ENCODE data around the gene GTPBP1. TPM values are rescaled to one million over a fixed set of nuclear protein-coding genes. Genes with fewer than 3 reads are reported as not detected.

Gene GTPBP1
- total RNA-seq, 2 experiments from 2014 or later, result 82.4 TPM

- Mint-ChIP-seq H3K4me1 (peaks cover 4% of the 10 kb centered on the region), H3K27ac (no peak overlapping the region)
These were observed 61.6 kb downstream of the GTPBP1 start for GRCh38 chr22:38767313-38767712.

GRCh38 chr22:38768036-38768435 lies 62.3 kb downstream of the GTPBP1 start:
- H3K27me3 Mint-ChIP-seq, result no peaks in the 10 kb centered on the region
- no peaks in the 10 kb centered on the region for H3K36me3 Mint-ChIP-seq
- H3K4me3 Mint-ChIP-seq, result no peak overlapping the region
- no peaks in the 10 kb centered on the region for H3K9me3 Mint-ChIP-seq
- H3K4me1 Mint-ChIP-seq, result peaks cover 4% of the 10 kb centered on the region
- no peak for DNase-seq
- no peak overlapping the region for H3K27ac Mint-ChIP-seq

More at GRCh38 chr22:38767313-38767712, 61.6 kb downstream of the GTPBP1 start:
- Mint-ChIP-seq H3K36me3 (no peaks in the 10 kb centered on the region), H3K27me3 (no peaks in the 10 kb centered on the region), H3K4me3 (no peak overlapping the region), H3K9me3 (no peaks in the 10 kb centered on the region)
- DNase-seq, result no peak

- H3K36me3 Mint-ChIP-seq, result no peaks in the 10 kb centered on the region
- no peaks in the 10 kb centered on the region for H3K9me3 Mint-ChIP-seq
- H3K4me3 Mint-ChIP-seq, result no peak overlapping the region
- DNase-seq, result no peak
- H3K27ac Mint-ChIP-seq, result no peak overlapping the region
- H3K4me1 Mint-ChIP-seq, result peaks cover 10% of the 10 kb centered on the region
- no peaks in the 10 kb centered on the region for H3K27me3 Mint-ChIP-seq
These were observed 64.7 kb downstream of the GTPBP1 start for GRCh38 chr22:38770257-38770949.

GRCh38 chr22:38772623-38772873 lies 66.8 kb downstream of the GTPBP1 start:
- Mint-ChIP-seq H3K36me3 (no peaks in the 10 kb centered on the region), H3K4me1 (peaks cover 10% of the 10 kb centered on the region), H3K4me3 (no peak overlapping the region), H3K27me3 (no peaks in the 10 kb centered on the region), H3K27ac (no peak overlapping the region), H3K9me3 (no peaks in the 10 kb centered on the region)
- DNase-seq, result no peak

DNA sequence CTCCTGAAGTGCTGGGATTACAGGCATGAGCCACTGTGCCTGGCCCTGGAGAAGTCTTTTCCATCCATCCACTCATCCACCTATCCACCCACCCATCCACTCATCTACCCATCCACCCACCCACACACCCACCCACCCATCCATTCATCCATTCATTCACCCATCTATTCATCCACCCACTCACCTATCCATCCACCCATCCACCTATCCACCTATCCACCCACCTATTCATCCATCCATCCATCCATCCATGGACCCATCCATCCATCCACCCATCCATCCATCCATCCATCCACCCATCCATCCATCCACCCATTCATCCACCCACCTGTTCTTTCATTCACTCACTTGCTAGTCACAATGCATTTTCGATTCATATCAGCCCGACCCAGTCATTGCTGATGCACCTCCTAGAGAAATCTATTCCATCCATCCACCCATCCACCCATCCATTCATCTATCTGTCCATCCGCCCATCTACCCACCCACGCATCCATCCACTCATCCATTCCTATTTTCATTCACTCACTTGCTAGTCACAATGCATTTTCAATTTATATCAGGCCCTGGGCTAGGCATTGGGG lies 67.7 kb downstream of the GTPBP1 start:
- DNase-seq, result no peak
- H3K36me3 Mint-ChIP-seq, result no peaks in the 10 kb centered on the region
- no peak overlapping the region for H3K4me3 Mint-ChIP-seq
- peaks cover 10% of the 10 kb centered on the region for H3K4me1 Mint-ChIP-seq
- H3K9me3 Mint-ChIP-seq, result no peaks in the 10 kb centered on the region
- H3K27ac Mint-ChIP-seq, result no peak overlapping the region
- no peaks in the 10 kb centered on the region for H3K27me3 Mint-ChIP-seq

- no peak overlapping the region for H3K4me3 Mint-ChIP-seq
- no peaks in the 10 kb centered on the region for H3K9me3 Mint-ChIP-seq
- H3K4me1 Mint-ChIP-seq, result peaks cover 8% of the 10 kb centered on the region
- no peak overlapping the region for H3K27ac Mint-ChIP-seq
- H3K36me3 Mint-ChIP-seq, result no peaks in the 10 kb centered on the region
- no peak for DNase-seq
- no peaks in the 10 kb centered on the region for H3K27me3 Mint-ChIP-seq
These were observed 68.9 kb downstream of the GTPBP1 start for GRCh38 chr22:38774496-38775166.

DNA sequence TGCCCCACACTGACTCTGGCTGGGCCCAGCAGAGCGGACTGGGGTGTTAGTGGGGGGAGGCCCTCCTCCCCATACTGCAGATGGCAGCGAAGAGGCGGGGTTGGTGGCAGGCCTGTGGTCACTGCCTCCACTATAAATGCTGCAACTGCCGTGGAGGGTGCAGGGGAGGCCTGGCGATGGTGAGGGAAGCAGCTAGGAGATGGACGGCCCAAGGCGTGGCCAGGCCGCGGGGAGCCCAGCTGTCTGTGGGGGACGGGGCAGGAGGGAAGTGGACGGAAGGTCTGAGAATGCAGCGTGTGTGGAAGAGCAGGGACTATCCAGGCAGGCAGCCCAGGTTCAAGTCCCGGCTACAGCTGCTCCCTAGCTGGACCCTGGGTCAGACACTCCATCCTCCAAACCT lies 69.9 kb downstream of the GTPBP1 start:
- Mint-ChIP-seq H3K4me3 (no peak overlapping the region), H3K27me3 (no peaks in the 10 kb centered on the region), H3K9me3 (no peaks in the 10 kb centered on the region), H3K4me1 (peaks cover 8% of the 10 kb centered on the region), H3K27ac (no peak overlapping the region), H3K36me3 (no peaks in the 10 kb centered on the region)
- DNase-seq, result no peak

- H3K36me3 Mint-ChIP-seq, result no peaks in the 10 kb centered on the region
- H3K27ac Mint-ChIP-seq, result no peak overlapping the region
- H3K4me3 Mint-ChIP-seq, result no peak overlapping the region
- H3K27me3 Mint-ChIP-seq, result no peaks in the 10 kb centered on the region
- no peaks in the 10 kb centered on the region for H3K9me3 Mint-ChIP-seq
- peaks cover 8% of the 10 kb centered on the region for H3K4me1 Mint-ChIP-seq
- no peak for DNase-seq
These were observed 70.3 kb downstream of the GTPBP1 start for GRCh38 chr22:38776086-38776485.

- Mint-ChIP-seq H3K4me3 (no peak overlapping the region), H3K27me3 (no peaks in the 10 kb centered on the region), H3K36me3 (no peaks in the 10 kb centered on the region), H3K4me1 (peaks cover 8% of the 10 kb centered on the region), H3K27ac (no peak overlapping the region), H3K9me3 (no peaks in the 10 kb centered on the region)
- no peak for DNase-seq
These were observed 71.4 kb downstream of the GTPBP1 start for GRCh38 chr22:38777087-38777671.

GRCh38 chr22:38781033-38781432 lies 75.3 kb downstream of the GTPBP1 start:
- Mint-ChIP-seq H3K36me3 (no peaks in the 10 kb centered on the region), H3K9me3 (no peaks in the 10 kb centered on the region), H3K27ac (no peak overlapping the region), H3K4me1 (no peaks in the 10 kb centered on the region), H3K4me3 (no peak overlapping the region), H3K27me3 (no peaks in the 10 kb centered on the region)
- DNase-seq, result no peak

GRCh38 chr22:38782402-38783094 lies 76.8 kb downstream of the GTPBP1 start:
- DNase-seq, result no peak
- no peak overlapping the region for H3K4me3 Mint-ChIP-seq
- H3K27me3 Mint-ChIP-seq, result no peaks in the 10 kb centered on the region
- H3K9me3 Mint-ChIP-seq, result no peaks in the 10 kb centered on the region
- H3K36me3 Mint-ChIP-seq, result no peaks in the 10 kb centered on the region
- no peaks in the 10 kb centered on the region for H3K4me1 Mint-ChIP-seq
- H3K27ac Mint-ChIP-seq, result no peak overlapping the region

Other genes starting within 250 kb of the GTPBP1 start
- gene KDELR3, start 237.8 kb upstream of the GTPBP1 start, total RNA-seq, result 1 to 10 TPM in 1 of 2 experiments, under 1 TPM in 1; 0.72 to 1.3 TPM
- gene DDX17, start 199.6 kb upstream of the GTPBP1 start, total RNA-seq, result 100 to 1,000 TPM; 254 to 256 TPM
- gene DMC1, start 135.8 kb upstream of the GTPBP1 start, total RNA-seq, result 10 to 100 TPM; 12.9 to 14.5 TPM
- gene FAM227A, start 49.6 kb upstream of the GTPBP1 start, total RNA-seq, result under 1 TPM; 0.35 to 0.50 TPM
- gene CBY1, start 49.3 kb upstream of the GTPBP1 start, total RNA-seq, result 10 to 100 TPM; 11.5 to 11.9 TPM
- 100 to 1,000 TPM; 193 to 211 TPM for gene TOMM22, start 24.0 kb upstream of the GTPBP1 start, total RNA-seq
- gene JOSD1, start 5.0 kb upstream of the GTPBP1 start, total RNA-seq, result 10 to 100 TPM; 79.4 to 83.7 TPM
- 10 to 100 TPM; 72.3 to 74.2 TPM for gene SUN2, start 50.1 kb downstream of the GTPBP1 start, total RNA-seq
- gene DNAL4, start 88.2 kb downstream of the GTPBP1 start, total RNA-seq, result 1 to 10 TPM; 6.7 to 7.4 TPM
- under 1 TPM; 0.85 to 0.88 TPM for gene NPTXR, start 138.1 kb downstream of the GTPBP1 start, total RNA-seq
- 100 to 1,000 TPM; 141 TPM for gene CBX6, start 166.3 kb downstream of the GTPBP1 start, total RNA-seq

Data from activated naive CD8-positive, alpha-beta T cell treated with anti-CD3 and anti-CD28 coated beads for 36 hours (primary cell).